Epidermal melanocyte (primary cell): Measurements from ENCODE around the gene FGF21.
"Not testable (repeated sequence)": the region's sequence is repeated elsewhere in the genome, so short reads cannot be mapped to it uniquely, and the experiment has no call there.

ENCODE experiments used
- DNase-seq: peaks from one replicate; pipeline ENCODE4 v3.0.0; 2011; ENCODE audit warnings: low spot score; ENCODE audit not compliant: insufficient read length

The FGF21 gene

DNA sequence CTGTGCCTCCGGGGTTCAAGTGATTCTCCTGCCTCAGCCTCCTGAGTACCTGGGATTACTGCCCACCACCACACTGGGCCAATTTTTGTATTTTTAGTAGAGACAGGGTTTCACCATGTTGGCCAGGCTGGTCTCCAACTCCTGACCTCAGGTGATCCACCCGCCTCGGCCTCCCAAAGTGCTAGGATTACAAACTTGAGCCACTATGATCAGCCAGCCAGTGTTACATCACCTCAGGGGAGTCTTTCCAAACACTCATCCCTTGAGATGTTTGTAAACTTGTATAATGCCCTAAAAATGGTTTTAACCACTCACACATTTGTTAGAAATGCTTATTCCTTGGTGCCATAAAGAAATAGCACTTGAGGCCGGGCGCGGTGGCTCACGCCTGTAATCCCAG, 31.1 kb downstream of the FGF21 start:
- not testable (repeated sequence) for DNase-seq

DNA sequence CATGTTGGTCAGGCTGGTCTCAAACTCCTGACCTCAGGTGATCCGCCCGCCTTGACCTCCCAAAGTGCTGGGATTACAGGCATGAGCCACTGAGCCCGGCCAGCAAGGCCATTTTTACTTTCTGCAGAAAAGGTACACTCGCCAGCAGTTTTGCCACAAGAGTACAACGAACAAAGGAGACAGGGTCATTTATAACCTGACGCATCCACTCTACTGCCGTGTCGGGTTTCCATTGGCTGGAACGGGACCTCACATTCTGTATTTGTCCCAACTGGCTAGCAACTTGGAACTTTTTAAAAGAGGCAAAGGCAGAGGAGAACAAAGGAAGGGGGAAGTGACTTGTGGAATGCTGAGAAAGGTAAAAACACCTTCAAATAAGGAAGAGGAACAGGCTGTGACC, 32.0 kb downstream of the FGF21 start:
- DNase-seq: not testable (repeated sequence)

DNA sequence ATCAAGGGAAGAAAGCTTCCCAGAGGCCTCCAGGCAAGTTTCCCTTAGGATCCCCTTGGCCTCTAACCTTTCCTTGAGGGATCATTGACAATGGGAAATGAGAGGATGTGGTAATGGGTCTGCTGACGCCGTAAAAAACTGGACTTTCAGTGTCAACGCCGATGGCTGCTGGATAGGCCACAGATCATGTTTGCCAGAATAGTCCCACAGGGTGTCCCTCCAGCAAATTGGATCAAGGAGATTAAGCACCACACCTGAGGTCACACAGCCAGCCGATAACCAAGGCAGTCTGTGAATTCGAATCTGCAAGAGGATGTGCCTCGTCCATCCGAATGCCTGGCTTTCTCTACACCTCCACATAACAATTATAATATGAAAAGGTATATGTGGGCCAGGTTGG, 37.9 kb downstream of the FGF21 start:
- DNase-seq: no peak

DNA sequence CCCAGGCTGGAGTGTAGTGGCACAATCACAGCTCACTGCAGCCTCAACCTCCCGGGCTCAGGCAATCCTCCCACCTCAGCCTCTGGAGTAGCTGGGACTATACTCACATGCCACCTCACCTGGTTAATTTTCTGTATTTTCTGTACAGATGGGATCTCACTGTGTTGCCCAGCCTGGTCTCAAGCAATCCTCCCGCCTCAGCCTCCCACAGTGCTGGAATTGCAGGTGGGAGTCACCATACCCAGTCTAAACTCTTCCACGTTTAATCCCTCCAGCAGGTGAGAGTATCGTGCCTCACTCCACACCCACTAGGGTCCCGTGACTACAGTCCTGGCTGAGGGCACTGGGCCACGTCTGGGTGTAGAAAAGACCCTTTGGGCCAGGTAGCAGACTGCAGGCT, 39.0 kb downstream of the FGF21 start:
- DNase-seq: no peak

DNA sequence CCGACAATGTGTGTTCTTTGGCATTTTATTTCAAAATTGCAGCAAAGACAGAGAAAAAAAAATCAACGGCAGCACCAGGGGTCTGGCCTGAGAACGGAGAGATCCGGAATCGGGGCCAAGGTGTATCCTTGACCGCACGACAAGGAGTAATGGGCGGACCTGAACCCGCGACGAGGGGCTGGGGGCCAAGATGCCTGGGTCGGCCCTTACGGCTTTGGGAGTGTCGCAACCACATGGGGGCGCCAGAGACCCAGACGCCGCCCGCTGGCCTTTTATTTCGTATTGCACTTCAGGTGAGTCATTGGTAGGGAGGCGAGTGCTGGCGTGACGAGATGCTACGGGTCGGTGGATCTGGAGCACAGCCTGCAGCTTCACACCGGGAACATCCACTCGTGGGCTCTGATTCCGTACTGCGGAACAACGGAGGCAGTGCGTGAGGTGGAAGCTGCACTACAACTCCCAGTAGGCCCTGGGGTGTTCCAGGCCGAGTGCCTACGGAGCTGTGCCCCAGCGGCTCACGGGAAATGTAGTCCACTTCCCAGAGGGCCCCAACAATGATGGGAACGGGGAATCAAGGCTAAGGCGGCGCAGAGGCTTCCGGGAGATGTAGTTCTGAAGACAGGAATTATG, 39.8 kb downstream of the FGF21 start:
- peak; percentile 97 for DNase-seq

DNA sequence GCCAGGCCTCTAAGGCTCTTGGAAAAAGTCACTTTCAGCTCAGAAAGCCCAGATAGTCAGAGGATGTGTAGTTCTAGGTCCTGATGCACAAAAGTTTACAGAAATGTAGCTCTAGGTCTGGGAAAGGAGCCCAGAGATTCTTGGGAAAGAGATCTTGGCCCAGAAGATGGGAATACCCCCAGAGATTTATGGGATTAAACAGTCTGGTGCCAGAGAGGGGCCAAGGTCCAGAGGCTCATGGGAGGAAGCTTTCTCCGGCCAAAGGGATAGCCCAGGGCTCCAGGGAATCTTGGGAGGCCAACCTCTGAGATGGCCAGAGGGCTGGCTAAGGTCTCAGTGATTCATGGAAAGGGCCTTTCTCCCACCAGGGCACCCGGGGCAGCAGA, 40.4 kb downstream of the FGF21 start:
- no peak for DNase-seq

DNA sequence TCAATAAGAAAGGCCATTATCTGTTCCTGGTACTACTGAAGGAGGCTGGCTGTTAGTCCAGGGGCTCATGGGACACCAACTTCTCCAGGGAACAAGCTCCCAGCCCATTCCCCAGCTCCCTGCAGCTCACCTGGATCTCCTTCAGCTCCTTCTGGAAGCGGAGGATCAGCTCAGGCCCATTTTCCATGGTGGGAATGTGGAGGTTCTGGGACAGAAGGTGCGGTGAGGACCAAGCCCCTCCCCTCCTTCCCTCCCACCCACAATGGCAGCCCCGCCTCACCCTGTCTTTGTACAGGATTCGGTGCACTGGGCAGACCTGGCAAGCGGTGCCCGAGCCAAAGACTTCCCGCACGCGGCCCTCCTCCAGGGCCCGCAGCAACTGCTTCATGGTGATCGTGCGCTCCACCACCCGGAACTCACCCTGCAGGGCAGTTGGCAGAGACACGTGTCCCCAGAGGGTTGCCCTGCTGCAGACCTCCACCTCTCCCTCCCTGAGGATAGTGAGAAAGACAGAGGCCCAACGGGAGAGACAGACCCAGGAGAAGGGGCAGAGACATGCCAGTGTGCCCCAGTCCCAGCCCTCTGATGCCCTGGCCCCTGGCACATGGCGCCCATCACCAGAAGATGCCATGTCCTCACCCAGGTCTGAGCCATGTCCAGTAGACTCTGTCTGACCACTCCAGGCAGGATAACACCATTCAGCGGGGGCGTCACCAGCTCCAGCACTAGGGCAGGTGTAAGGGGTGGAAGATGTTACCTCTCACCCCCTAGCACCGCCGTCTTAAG, 41.2 kb downstream of the FGF21 start:
- DNase-seq: no peak

DNA sequence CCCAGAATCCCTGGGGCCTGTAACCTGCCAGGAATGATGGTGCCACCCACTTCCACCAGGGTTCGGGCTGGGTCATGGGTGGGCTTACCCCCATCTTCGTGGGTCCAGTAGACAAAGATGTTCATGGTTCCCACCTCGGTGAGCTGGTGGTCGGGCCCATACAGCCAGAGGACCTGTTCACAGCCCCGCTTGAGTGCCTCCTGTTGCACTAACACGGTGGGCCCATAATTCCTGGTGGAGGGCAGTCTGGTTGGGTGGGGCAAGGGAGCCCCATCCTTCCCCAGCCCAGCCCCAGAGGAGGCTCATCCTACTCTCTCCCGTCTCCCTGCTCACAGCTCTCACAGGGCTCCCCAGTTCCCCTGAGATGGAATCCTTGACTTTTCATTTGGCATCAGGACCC, 41.8 kb downstream of the FGF21 start:
- DNase-seq: no peak

DNA sequence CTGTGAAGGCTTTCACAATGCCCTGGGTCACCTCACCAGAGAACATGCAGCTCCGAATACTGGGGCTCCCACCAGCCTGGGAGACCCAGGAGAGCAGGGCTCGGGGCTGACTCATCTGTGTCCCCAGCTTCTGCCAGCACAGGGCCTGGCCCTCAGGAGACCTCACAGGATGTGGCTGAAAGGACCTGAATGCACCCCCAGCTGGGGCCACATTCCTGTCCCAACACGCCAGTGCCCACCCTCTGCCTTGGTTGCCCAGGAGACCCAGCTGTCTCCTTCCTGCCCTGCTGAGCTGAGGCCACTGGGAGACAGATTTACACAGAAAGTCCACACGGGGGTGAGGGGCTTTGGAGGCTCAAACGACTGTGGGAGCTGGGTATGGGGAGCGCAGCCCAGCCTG, 43.6 kb downstream of the FGF21 start:
- no peak for DNase-seq

DNA sequence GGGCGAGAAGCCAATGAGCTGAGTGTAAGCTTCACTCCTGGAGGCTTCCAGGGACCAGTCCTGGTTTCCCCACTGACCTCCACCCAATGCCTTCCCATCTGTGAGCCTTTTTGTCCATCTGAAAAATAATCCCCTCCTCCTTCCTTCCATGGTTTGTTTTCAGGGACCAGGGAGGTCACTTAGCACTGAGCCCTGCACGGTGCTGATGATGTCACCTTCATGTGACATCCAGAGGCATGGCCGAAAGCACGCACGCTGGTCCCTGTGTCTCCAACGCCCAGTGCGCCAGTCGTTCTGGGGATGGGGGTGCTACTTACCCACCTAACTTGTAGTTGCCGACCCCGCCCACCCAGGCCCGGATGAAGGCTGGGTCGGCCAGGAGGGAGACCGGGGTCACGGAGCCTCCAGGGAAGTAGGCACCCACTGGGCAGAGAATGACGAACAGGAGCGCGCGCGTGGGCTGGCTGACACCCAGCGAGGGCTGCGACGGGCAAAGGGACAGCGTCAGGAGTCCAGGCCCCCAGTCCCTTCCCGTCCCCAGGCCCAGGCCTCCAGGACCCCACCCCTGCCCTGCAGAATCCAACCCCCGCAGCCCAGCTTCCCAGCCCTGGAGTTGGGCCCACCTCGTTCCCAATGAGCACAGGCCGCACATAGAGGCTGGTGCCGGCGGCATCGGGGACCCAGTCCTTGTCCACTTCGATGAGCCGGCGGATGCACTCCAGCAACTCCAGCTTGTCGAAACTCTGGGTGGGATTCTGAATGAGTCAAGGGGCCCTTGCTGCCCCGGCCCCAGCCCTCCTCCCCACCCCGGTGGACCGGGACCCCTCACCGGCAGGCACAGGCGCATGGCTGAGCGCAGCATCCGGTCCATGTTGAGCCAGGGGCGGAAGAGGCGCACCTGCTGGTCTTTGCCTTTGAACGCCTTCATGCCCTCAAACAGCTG, 44.3 kb downstream of the FGF21 start:
- no peak for DNase-seq

DNA sequence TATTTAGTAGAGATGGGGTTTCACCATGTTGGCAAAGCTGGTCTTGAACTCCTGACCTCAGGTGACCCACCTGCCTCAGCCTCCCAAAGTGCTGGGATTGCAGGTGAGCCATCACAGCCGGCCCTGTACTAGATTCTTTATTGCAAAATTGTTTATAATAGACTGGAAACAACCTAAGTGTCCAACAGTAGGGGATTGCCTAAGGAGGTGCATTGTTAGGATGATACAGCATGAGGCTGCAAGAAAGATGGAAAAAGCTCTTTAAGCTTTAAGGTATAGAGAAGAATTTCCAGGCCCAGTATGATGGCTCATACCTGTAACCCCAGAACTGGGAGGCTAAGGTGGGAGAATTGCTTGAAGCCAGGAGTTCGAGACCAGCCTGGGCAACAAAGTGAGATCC, 47.3 kb downstream of the FGF21 start:
- no peak for DNase-seq

DNA sequence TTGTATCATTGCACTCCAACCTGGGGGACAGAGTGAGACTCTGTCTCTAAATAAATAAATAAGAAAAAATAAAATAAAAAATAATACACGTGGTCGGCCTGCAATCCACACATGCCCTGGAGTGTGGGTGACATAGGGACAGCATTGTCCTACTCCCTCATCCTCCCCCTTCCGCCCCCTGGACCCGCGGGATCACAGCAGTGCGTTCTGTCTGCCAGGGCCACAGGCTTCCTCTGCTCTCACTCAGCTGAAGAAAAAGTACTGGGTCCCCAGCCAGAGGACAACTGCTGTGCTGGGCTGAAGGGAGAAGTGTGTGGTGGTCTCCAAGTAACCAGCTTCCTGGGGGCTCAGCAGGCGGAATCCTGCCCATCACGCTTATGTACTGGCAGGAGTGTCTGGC, 49.2 kb downstream of the FGF21 start:
- DNase-seq: no peak

DNA sequence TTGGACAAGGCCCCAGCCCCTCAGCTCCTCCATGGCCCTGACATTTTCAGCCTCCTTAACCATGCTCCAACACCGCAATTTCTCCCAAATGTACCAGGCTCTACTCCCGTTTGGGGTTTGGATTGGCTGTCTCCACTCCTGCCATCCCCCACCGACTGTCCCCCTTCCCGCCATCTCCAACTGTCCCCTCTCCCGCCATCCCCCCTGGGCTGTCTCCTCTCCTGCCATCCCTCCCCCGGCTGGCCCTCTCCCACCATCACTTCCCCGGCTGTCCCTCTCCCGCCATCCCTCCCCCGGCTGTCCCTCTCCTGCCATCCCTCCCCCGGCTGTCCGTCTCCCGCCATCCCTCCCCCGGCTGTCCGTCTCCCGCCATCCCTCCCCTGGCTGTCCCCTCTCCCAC, 50.1 kb downstream of the FGF21 start:
- DNase-seq: no peak

DNA sequence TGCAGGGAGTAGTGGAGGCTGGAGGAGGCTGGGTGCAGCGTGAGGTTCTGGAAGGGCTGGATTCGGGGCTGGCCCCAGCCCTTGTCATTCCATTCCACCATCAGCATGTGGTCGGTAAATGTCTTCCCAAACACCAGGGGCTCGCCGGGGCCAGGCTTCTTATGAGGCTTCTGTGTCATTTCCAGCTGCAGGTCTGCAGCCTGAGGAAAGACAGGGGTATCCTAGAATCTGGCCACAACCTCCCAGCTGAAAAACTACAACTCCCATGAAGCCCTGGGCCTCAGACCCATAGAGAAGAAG, 51.1 kb downstream of the FGF21 start:
- no peak for DNase-seq

DNA sequence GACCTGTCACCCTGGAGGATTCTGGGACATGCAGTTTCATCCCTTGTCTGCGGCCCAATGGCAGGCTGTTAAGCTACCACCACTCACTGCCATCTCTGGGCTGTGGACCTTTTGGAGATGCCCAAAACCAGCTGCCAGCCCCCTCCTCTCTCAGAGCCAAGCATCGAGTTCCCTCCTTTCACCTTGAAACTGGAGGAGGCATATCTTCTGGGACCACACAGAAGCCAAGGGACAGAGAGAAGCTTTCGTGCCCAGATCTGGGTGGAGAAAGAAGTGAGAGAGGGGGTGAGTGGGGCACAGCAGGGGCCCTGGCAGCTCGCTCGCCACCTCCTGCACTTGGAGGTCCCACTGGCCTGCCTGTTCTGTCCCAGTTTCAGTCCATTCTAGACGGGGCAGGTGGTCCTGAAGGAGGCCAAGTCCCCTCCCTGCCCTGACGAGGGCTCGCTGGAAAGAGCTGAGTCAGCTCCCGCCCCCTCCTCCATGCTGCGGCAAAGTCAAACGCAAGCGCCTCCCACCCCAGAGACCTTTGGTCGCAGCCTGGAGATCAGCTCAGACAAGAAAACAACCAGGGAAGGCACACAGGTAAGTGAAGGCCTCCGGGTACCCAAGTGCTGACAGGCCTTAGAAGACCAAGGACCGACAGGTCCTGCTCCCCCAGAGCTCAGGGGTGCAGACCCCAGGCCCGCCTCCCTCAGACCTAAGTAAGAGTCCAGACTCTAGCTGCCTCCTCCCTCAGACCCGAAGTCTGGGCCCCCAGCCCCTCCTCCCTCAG, 51.7 kb downstream of the FGF21 start:
- no peak for DNase-seq

DNA sequence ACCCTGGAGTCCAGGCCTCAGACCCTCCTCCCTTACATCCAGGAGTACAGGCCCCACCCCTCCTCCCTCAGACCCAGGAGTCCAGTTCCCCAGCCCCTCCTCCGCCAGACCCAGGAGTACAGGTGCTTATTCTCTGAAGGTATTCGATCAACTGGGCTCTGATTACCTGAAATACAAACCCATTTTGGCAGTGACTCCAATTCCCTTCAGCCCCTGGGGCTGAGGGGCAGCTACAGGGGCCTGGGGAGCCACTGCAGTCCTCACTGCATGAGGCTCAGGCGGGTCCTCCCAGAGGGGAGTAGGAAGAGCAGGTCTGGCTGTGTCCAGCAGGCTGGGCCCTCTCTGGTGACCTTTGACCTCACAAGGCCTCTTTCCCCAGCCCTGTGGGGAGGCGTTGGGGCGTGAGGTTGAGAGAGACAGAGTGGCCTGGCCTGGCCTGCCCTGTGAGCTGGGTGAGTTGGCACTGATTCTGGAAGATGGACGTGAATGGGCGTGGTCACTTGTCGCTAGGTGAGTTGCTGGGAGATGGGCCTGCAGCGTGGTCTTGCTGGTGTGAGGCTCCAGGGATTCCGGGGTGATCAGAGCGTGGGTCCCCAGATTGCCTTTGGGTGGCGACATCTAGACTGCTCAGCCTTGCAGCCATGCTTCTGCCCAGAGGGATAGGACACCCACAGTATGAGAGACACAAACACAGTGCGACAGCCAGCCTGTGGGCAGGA, 52.4 kb downstream of the FGF21 start:
- no peak for DNase-seq
